DMS53 treated with DMSO at 0.1 percent for 48 hours (cell line): ENCODE results near the gene L3HYPDH.

ENCODE experiments used
- DNase-seq: peaks from one replicate; lab custom pipeline; 2025; ENCODE audit not compliant: unreplicated experiment; lab: John Stamatoyannopoulos, UW

L3HYPDH gene

GRCh38 chr14:59427653-59428580 is 56.3 kb downstream of the L3HYPDH start:
- DNase-seq, result no peak

- DNase-seq, result no peak
These were observed 58.8 kb downstream of the L3HYPDH start for GRCh38 chr14:59425322-59425935.

GRCh38 chr14:59424341-59425071 is 59.7 kb downstream of the L3HYPDH start:
- DNase-seq, result no peak
